C4-2B (cell line): ENCODE data around the gene C2CD4A.

Experiments used
- CTCF ChIP-seq: fragments of 450-650 bp; conservative IDR thresholded peaks from 2 replicates; pipeline ENCODE4 v1.5.1; 2017; ENCODE audit warnings: mild to moderate bottlenecking
- ZFX ChIP-seq: fragments of 450-650 bp; IDR thresholded peaks from 2 replicates; pipeline ENCODE4 v1.6.1; 2017

- TF ChIP-seq CTCF = no peak
- TF ChIP-seq ZFX = no peak
Observed at GRCh38 chr15:62067448-62068044, 769 bp downstream of the C2CD4A start.
